ENCODE measurements around the gene DCHS1.
A peak's percentile ranks its signal among the peaks of the same experiment; 100 is the strongest.
"Not testable (repeated sequence)": the region's sequence is repeated elsewhere in the genome, so short reads cannot be mapped to it uniquely, and the experiment has no call there.

Gene DCHS1, protein sequence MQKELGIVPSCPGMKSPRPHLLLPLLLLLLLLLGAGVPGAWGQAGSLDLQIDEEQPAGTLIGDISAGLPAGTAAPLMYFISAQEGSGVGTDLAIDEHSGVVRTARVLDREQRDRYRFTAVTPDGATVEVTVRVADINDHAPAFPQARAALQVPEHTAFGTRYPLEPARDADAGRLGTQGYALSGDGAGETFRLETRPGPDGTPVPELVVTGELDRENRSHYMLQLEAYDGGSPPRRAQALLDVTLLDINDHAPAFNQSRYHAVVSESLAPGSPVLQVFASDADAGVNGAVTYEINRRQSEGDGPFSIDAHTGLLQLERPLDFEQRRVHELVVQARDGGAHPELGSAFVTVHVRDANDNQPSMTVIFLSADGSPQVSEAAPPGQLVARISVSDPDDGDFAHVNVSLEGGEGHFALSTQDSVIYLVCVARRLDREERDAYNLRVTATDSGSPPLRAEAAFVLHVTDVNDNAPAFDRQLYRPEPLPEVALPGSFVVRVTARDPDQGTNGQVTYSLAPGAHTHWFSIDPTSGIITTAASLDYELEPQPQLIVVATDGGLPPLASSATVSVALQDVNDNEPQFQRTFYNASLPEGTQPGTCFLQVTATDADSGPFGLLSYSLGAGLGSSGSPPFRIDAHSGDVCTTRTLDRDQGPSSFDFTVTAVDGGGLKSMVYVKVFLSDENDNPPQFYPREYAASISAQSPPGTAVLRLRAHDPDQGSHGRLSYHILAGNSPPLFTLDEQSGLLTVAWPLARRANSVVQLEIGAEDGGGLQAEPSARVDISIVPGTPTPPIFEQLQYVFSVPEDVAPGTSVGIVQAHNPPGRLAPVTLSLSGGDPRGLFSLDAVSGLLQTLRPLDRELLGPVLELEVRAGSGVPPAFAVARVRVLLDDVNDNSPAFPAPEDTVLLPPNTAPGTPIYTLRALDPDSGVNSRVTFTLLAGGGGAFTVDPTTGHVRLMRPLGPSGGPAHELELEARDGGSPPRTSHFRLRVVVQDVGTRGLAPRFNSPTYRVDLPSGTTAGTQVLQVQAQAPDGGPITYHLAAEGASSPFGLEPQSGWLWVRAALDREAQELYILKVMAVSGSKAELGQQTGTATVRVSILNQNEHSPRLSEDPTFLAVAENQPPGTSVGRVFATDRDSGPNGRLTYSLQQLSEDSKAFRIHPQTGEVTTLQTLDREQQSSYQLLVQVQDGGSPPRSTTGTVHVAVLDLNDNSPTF (N-terminal part only)

GRCh38 chr11:6655790-6656583 is at the start of gene DCHS1:
TSS of gene DCHS1 (minus strand) at chr11:6655809. CDS start at chr11:6641613, 14,196 bp downstream.
- DNase-seq, result peak in 1 of 2 experiments; percentile 54

- peak; percentile 9 to 30 for DNase-seq
These were observed 47.8 kb upstream of the DCHS1 start for GRCh38 chr11:6703247-6704063.

DNA sequence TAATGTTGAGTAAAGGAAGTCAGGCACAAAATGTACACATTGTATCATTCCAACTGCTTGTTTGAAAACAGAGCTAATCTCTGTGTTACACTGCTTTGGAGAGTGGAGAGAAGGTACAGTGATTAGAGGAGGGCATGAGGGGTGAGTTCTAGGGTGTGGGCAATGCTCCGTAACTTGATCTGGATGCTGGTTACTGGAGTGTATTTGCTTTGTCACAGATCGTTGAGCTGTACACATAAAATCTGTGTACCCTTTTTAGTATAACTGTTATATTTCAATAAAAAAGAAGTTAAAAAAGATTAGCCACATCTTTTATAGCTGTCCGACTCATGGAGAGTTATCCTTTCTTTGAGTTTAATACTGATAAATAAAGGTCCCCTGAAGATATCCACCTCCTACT is 46.3 kb upstream of the DCHS1 start:
- DNase-seq, result not testable (repeated sequence)

- no peak for DNase-seq
These were observed 39.8 kb upstream of the DCHS1 start for GRCh38 chr11:6695377-6695776.

DNA sequence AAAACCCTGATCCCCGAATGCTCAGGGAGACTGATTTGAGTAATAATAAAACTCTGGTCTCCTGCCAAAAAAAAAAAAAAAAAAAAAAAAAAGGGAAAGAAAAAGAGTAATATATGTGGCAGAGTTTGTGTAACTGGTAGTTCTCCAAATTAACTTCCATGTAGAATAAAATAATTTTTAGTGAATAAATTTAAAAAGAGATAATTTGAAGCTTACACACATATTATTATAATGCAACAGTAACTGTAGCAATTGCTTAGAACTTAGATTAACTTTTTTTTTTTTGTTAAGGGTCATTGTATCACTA is 38.6 kb upstream of the DCHS1 start:
- DNase-seq, result no peak

DNA sequence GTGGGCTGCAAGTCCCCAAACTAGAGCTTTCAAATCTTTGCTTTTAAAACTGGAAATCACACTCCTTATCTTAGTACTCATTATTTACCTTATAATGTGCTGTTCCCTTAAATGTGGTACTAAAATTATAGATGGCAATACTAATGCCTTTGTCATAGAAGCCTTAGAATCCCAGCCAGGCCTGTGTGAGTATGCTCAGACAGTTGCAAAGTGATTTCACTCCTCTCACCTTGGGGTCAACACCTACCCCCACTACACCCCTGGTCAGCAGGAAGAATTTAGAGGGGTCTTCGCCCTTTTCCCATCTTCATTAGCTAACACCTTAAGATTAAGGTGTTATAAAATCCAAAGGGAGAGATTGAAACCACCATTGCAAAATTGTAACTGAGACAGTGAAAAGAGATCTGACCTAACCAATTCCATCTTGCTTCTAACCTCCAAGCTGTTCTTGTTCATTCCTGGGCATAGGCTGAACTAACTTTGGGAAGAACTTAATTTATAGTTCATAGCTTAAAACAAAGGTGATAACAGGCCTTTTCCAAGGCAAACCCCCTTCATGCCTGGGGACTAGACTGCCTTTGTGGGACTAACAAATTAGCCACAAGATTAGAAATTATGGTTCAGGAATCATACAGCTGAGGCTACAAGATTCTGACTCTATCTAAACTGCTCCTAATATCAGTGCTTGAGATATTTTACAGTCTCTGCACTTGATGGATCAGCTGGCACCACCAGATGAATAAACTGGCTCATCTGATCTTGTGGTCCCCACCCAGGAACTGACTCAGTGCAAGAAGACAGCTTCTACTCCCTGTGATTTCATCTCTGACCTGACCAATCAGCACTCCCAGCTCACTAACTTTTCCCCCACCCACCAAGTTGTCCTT is 38.0 kb upstream of the DCHS1 start:
- no peak for DNase-seq

DNA sequence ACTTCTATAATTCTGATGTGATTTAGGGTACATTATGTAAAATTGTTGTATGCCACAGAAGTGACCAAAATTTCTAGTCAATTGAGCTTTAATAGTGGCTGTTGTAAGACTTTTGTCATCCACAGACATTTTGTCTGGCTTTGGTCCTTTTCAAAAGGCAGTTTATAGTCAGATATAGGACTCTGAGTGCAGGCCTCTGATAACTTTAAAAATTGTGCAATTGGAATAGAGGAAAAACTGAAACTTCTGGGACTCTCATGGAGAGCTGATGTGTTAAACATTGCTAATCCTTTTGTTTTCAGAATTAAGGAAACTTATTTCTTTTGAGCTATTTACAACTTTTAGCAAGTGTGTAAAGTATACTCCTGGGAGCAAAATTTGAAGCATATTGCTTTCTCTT is 36.5 kb upstream of the DCHS1 start:
- no peak for DNase-seq

DNA sequence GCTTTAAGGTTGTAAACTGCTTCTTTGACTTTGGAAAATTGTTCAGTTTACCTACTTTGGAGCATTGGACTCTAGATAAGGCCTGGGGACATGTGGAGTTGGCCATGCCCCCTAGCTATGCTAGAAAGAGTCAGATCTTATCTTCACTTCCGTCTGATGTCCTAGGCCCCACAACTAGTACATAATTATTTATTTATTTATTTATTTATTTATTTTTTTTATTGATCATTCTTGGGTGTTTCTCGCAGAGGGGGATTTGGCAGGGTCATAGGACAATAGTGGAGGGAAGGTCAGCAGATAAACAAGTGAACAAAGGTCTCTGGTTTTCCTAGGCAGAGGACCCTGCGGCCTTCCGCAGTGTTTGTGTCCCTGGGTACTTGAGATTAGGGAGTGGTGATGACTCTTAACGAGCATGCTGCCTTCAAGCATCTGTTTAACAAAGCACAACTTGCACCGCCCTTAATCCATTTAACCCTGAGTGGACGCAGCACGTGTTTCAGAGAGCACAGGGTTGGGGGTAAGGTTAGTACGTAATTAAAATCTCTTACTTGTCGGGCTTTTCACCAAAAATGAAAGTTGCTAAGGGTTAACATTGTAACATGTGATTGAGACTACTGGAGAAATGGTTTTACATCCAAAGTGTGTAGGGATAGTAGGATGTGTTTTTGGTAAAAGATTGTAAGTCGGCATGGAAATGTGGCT is 35.0 kb upstream of the DCHS1 start:
- not testable (repeated sequence) for DNase-seq

GRCh38 chr11:6687876-6688275 is 32.3 kb upstream of the DCHS1 start:
- no peak for DNase-seq

DNA sequence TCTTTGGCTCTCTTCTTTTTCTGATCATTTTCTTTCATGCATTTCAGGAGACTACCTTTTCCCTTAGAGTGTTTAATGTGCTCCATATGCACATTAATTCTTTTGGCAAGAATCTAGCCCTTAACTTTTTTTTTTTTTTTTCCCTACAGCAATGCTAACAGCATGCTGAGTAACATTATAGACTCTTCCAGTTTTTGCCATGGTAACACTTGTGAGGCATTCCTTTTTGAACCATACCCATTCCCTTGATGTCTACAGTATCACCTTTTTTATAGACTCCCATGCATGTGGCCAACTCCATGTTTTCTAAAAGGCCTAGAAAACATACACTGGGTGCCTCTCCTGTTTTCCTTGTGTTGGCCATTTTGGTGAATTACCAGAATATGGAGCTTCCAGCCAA is 30.4 kb upstream of the DCHS1 start:
- DNase-seq, result no peak

GRCh38 chr11:6684068-6684467 is 28.5 kb upstream of the DCHS1 start:
- not testable (repeated sequence) for DNase-seq

DNA sequence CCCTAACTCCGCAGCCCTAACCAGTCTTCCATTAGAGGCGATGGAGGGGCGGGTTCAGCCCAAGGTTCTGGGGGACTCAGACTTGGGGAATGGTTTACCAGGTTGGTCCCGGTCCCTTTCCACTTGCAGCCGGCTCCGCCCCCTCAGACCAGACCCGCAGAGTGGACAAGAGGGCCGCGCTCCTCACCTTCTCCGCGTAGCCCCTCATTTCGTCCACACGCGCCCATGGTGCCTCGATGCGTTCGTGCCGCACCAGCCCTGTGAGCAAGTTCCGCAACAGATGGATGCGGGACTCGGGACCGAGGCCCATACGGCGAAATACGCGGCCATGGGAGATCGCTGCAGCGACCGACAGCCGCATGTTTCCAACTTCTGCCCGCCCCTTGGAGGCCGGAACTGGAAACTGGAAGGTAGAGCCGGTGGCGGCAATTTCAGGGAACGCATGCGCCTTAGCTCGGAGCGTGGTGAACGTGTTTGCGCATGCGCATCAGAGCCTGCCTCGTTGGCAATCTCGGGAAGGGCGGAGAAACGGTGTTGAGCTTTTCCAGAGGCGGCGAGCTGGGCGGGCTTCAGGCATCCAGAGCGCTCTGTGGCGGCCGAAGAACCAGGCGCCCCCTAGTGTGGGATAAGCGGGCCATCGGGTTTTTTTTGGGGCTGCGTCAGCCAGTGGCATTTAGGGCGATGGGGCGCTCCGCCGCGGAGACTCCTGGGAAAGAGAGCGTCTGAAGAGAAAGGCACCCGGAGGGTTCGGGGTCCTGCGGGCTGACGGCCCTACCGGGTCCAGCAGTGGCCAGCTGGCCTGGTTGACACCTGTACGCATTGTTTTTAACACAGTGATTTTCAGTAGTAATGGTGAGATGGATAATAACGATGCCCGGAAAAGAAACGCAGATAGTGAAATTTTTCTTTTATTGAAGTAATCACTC is 27.6 kb upstream of the DCHS1 start, which contains the start of gene MRPL17:
Gene MRPL17 (minus strand): TSS at position 405 of the 926 bp plus-strand sequence. CDS start 44 bp downstream, at position 361.
- DNase-seq, result peak; percentile 99

DNA sequence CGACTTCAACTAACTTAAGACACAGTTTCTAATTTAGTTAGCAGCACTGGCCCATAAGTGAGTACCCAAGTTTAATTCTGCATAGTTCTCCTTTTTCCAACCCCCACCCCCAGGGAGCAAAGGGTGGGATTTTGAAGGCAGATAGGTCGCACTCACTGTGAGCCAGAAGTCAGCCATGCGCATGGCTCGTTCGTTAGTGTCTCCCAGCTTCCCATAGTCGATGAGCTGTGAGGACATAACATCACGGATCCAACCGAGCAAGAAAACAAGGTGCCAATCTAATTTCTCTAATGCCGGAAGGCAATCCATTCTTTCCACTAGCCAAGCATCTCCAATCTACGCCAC is 27.0 kb upstream of the DCHS1 start:
- DNase-seq, result no peak

GRCh38 chr11:6681949-6682348 is 26.3 kb upstream of the DCHS1 start:
- no peak for DNase-seq

GRCh38 chr11:6681505-6681904 is 25.9 kb upstream of the DCHS1 start:
- no peak for DNase-seq

GRCh38 chr11:6677018-6677417 is 21.4 kb upstream of the DCHS1 start:
- no peak for DNase-seq

- DNase-seq, result no peak
These were observed 19.3 kb upstream of the DCHS1 start for GRCh38 chr11:6674862-6675261.

DNA sequence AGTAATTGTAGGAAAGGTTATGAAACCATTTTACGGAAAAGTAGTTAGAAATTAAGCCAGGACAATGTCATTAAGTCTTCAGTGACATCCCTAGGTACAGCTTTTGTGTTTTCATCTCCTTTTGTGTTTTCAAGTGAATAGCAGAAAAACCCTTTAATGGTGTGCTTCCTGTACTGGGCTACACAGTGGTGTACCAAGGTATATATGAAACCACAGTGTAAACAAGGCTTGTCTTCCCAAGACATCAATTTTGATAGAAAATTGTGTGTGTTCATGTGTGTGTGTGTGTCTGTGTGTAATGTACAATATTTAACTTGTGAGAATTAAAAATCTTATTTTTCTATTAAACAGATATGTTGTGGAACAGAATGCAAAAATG is 18.6 kb upstream of the DCHS1 start:
- no peak for DNase-seq

Data from NCI-H1930 (cell line).